Fibroblast of the aortic adventitia (primary cell): Measurements from ENCODE around the gene SLC9A1. TPM values are rescaled to one million over a fixed set of nuclear protein-coding genes. Genes with fewer than 3 reads are reported as not detected.

ENCODE experiments used
- DNase-seq: peaks from one replicate; pipeline ENCODE4 v3.0.0-alpha.2; 2010; ENCODE audit warnings: low read depth
- H3K4me3 ChIP-seq: 2 replicates; pipeline ENCODE4 v1.5.1; 2011; ENCODE audit warnings: low read depth, mild to moderate bottlenecking, control low read depth, low read length, moderate library complexity
- CTCF ChIP-seq: IDR thresholded peaks from 2 replicates; pipeline ENCODE4 v1.5.1; 2011; ENCODE audit warnings: mild to moderate bottlenecking, low read length, control low read depth, inconsistent platforms; ENCODE audit not compliant: insufficient read depth
- total RNA-seq: library from RNA; depleted of rRNA; stranded (reverse); fragments of >200 nt; gene quantifications from 2 replicates; pipeline ENCODE4 v1.2.3, GENCODE V29; 2012; ENCODE audit warnings: low replicate concordance

The SLC9A1 gene
- total RNA-seq, 1 donor = 7.4 TPM

- no peak for TF ChIP-seq CTCF
- DNase-seq = no peak
- H3K4me3 ChIP-seq = no peak overlapping the region
Measured at GRCh38 chr1:27141266-27142003, 13.5 kb downstream of the SLC9A1 start.

- no peak for DNase-seq
- no peak overlapping the region for H3K4me3 ChIP-seq
- TF ChIP-seq CTCF = no peak
Measured at GRCh38 chr1:27139980-27140379, 14.9 kb downstream of the SLC9A1 start.

GRCh38 chr1:27138927-27139326, 16.0 kb downstream of the SLC9A1 start:
- no peak overlapping the region for H3K4me3 ChIP-seq
- DNase-seq = no peak
- TF ChIP-seq CTCF = no peak

- TF ChIP-seq CTCF = no peak
- DNase-seq = no peak
- H3K4me3 ChIP-seq = no peak overlapping the region
Measured at GRCh38 chr1:27138368-27138767, 16.6 kb downstream of the SLC9A1 start.

GRCh38 chr1:27137544-27138075, 17.3 kb downstream of the SLC9A1 start:
- no peak for TF ChIP-seq CTCF
- no peak overlapping the region for H3K4me3 ChIP-seq
- DNase-seq = no peak

GRCh38 chr1:27136998-27137542, 17.9 kb downstream of the SLC9A1 start:
- H3K4me3 ChIP-seq = no peak overlapping the region
- no peak for DNase-seq

More at GRCh38 chr1:27136998-27137542, 17.9 kb downstream of the SLC9A1 start:
- TF ChIP-seq CTCF = no peak
